A549 (cell line): ENCODE results near the gene METTL24. TPM values are rescaled to one million over a fixed set of nuclear protein-coding genes. Genes with fewer than 3 reads are reported as not detected.

Experiments used
- ATAC-seq, 2 experiments: fragments of 200-7000 bp in 1 of 2; fragments of >200 bp in 1 of 2; cut with Nextera tagmentation in 1 of 2; cut with Tn5 transposase in 1 of 2; 3 replicates each; pipeline versions ENCODE4 v1.8.0 to v1.9.1; 2018 to 2020; ENCODE audit warnings: mild to moderate bottlenecking in 1 of 2, moderate library complexity in 1 of 2
- CTCF ChIA-PET: fragments of 300-600 bp; sonication (Branson Sonifier 250); formaldehyde crosslinking; extraction: SDS; loops from one replicate; lab custom pipeline; 2021; ENCODE audit warnings: antibody characterized with exemption, inconsistent platforms; lab: Yijun Ruan, JAX
- POLR2A ChIA-PET: fragments of 350-600 bp; formaldehyde crosslinking; extraction: SDS; loops from one replicate; lab custom pipeline; 2021; ENCODE audit warnings: antibody characterized with exemption, inconsistent platforms; lab: Yijun Ruan, JAX
- DNase-seq, 2 experiments: peaks; one replicate each; pipeline versions ENCODE4 v3.0.0 to v3.0.0-alpha.2; 2011 to 2016; ENCODE audit warnings: low read depth in 1 of 2, low spot score in 1 of 2
- FAIRE-seq: peaks from 2 replicates; lab custom pipeline; 2011; peaks lifted over from hg19 to GRCh38; lab: Jason Lieb, UNC
- H3K27ac ChIP-seq, 2 experiments: fragments of >200 bp; sonication (Bioruptor Twin); formaldehyde crosslinking; 3 replicates each; pipeline ENCODE4 v1.5.1; 2016 to 2017
- H3K4me1 ChIP-seq: fragments of >200 bp; sonication (Bioruptor Twin); formaldehyde crosslinking; 3 replicates; pipeline ENCODE4 v1.6.1; 2016
- H3K4me2 ChIP-seq: fragments of >200 bp; sonication (Bioruptor Twin); formaldehyde crosslinking; 3 replicates; pipeline ENCODE4 v1.6.1; 2016
- H3K4me3 ChIP-seq: fragments of >200 bp; sonication (Bioruptor Twin); formaldehyde crosslinking; 3 replicates; pipeline ENCODE4 v1.5.1; 2016
- H3K9me3 ChIP-seq: fragments of >200 bp; sonication (Bioruptor Twin); formaldehyde crosslinking; 3 replicates; pipeline ENCODE4 v1.6.1; 2016
- ATOH8 ChIP-seq: fragments of 250-450 bp; sonication (Bioruptor Pico); IDR thresholded peaks from 2 replicates; pipeline ENCODE4 v1.5.0; 2020; ENCODE audit warnings: low read depth, mild to moderate bottlenecking, moderate library complexity
- CBX2 ChIP-seq: fragments of 200-600 bp; sonication (generic); IDR thresholded peaks from 2 replicates; pipeline ENCODE4 v1.6.1; 2016; ENCODE audit warnings: low read depth, mild to moderate bottlenecking, borderline replicate concordance
- CEBPB ChIP-seq, 2 experiments: fragments of >200 bp in 1 of 2; sonication (Bioruptor Twin) in 1 of 2; formaldehyde crosslinking in 1 of 2; IDR thresholded peaks; 2 replicates each; pipeline ENCODE4 v1.6.1; 2012 to 2016
- CHD2 ChIP-seq: fragments of 150-350 bp; IDR thresholded peaks from 2 replicates; pipeline ENCODE4 v1.6.1; 2014; ENCODE audit warnings: low read length; ENCODE audit not compliant: partially characterized antibody
- EP300 ChIP-seq, 2 experiments: fragments of >200 bp; sonication (Bioruptor Twin); formaldehyde crosslinking; IDR thresholded peaks; 2 replicates in 1 of 2; 3 replicates in 1 of 2; pipeline ENCODE4 v1.6.1; 2016 to 2017
- FOSB ChIP-seq: fragments of 250-450 bp; sonication (Bioruptor Pico); IDR thresholded peaks from 2 replicates; pipeline ENCODE4 v1.5.0; 2020; ENCODE audit warnings: mild to moderate bottlenecking, moderate library complexity
- HDAC2 ChIP-seq: fragments of 200-600 bp; sonication (generic); IDR thresholded peaks from 2 replicates; pipeline ENCODE4 v1.6.1; 2016
- HOXA7 ChIP-seq: fragments of 250-450 bp; sonication (Bioruptor Pico); IDR thresholded peaks from 2 replicates; pipeline ENCODE4 v1.5.0; 2020; ENCODE audit warnings: mild to moderate bottlenecking, moderate library complexity
- HOXB5 ChIP-seq: fragments of 250-450 bp; sonication (Bioruptor Pico); IDR thresholded peaks from 2 replicates; pipeline ENCODE4 v1.5.0; 2020; ENCODE audit warnings: mild to moderate bottlenecking, moderate library complexity
- JUN ChIP-seq, 2 experiments: fragments of >200 bp; sonication (Bioruptor Twin); formaldehyde crosslinking; IDR thresholded peaks; 2 replicates in 1 of 2; 3 replicates in 1 of 2; pipeline ENCODE4 v1.6.1; 2016 to 2017
- JUNB ChIP-seq: fragments of >200 bp; sonication (Bioruptor Twin); formaldehyde crosslinking; IDR thresholded peaks from 2 replicates; pipeline ENCODE4 v1.6.1; 2016
- KDM1A ChIP-seq: fragments of 200-600 bp; sonication (generic); IDR thresholded peaks from 2 replicates; pipeline ENCODE4 v1.6.1; 2016; ENCODE audit warnings: low read depth, mild to moderate bottlenecking
- KDM5A ChIP-seq: fragments of 200-600 bp; sonication (generic); IDR thresholded peaks from 2 replicates; pipeline ENCODE4 v1.6.1; 2016; ENCODE audit warnings: antibody characterized with exemption, mild to moderate bottlenecking
- MAX ChIP-seq: IDR thresholded peaks from 2 replicates; pipeline ENCODE4 v1.6.1; 2012
- MAZ ChIP-seq: fragments of 150-350 bp; IDR thresholded peaks from 2 replicates; pipeline ENCODE4 v1.6.1; 2014; ENCODE audit warnings: antibody characterized with exemption, low read depth, low read length, borderline replicate concordance
- NFE2L2 ChIP-seq: fragments of 150-350 bp; conservative IDR thresholded peaks from 2 replicates; pipeline ENCODE4 v1.6.1; 2014; ENCODE audit warnings: low read length
- NR3C1 ChIP-seq: fragments of >200 bp; sonication (Bioruptor Twin); formaldehyde crosslinking; IDR thresholded peaks from 3 replicates; pipeline ENCODE4 v1.6.1; 2017
- POLR2A ChIP-seq: IDR thresholded peaks from 2 replicates; pipeline ENCODE4 v1.6.1; 2012; ENCODE audit warnings: mild to moderate bottlenecking, low read length
- RARB ChIP-seq: fragments of 250-450 bp; sonication (Bioruptor Pico); IDR thresholded peaks from 2 replicates; pipeline ENCODE4 v1.8.0; 2021; ENCODE audit warnings: mild to moderate bottlenecking, moderate library complexity
- RNF2 ChIP-seq: fragments of 200-600 bp; sonication (generic); IDR thresholded peaks from 2 replicates; pipeline ENCODE4 v1.6.1; 2016; ENCODE audit warnings: low read depth, mild to moderate bottlenecking, antibody characterized with exemption, moderate library complexity, borderline replicate concordance
- SMC3 ChIP-seq: fragments of >200 bp; sonication (Bioruptor Twin); formaldehyde crosslinking; IDR thresholded peaks from 3 replicates; pipeline ENCODE4 v1.6.1; 2018; ENCODE audit warnings: inconsistent platforms
- ZC3H11A ChIP-seq: fragments of 450-650 bp; IDR thresholded peaks from 2 replicates; pipeline ENCODE4 v1.6.1; 2014; ENCODE audit warnings: antibody characterized with exemption, mild to moderate bottlenecking
- ZFP36 ChIP-seq: fragments of 450-650 bp; IDR thresholded peaks from 2 replicates; pipeline ENCODE4 v1.6.1; 2014; ENCODE audit warnings: borderline replicate concordance; ENCODE audit not compliant: partially characterized antibody
- ZNF302 ChIP-seq: fragments of 250-450 bp; sonication (Bioruptor Pico); IDR thresholded peaks from 2 replicates; pipeline ENCODE4 v1.9.0; 2021; ENCODE audit warnings: inconsistent platforms, mild to moderate bottlenecking, moderate library complexity
- ZSCAN20 ChIP-seq: fragments of 250-450 bp; sonication (Bioruptor Pico); IDR thresholded peaks from 2 replicates; pipeline ENCODE4 v1.8.0; 2022; ENCODE audit warnings: mild to moderate bottlenecking, moderate library complexity
- WGBS: methylation state at CpG from one replicate; pipeline ENCODE4 v1.1.6; 2017; ENCODE audit errors: missing lambda C conversion rate; 5-methylcytosine and 5-hydroxymethylcytosine counted together
- polyA plus RNA-seq, 4 experiments: library from polyadenylated mRNA; depleted of rRNA in 3 of 4; stranded (reverse); fragments of >200 nt; fragmentation: RNase III in 1 of 4; extraction: RNeasy Plus Mini Kit Qiagen cat#74134 plus additional on column Dnase treatment in 1 of 4; gene quantifications; 2 replicates in 3 of 4; 3 replicates in 1 of 4; pipeline ENCODE4 v1.2.3, GENCODE V29; 2011 to 2017
- TF ChIP-seq, protein P1 (sequence below): fragments of 200-600 bp; sonication (generic); IDR thresholded peaks from 2 replicates; pipeline ENCODE4 v1.6.1; 2016; ENCODE audit warnings: antibody characterized with exemption, mild to moderate bottlenecking, moderate library complexity
- TF ChIP-seq, protein P2 (sequence below): fragments of >200 bp; sonication (Bioruptor Twin); formaldehyde crosslinking; IDR thresholded peaks from 2 replicates; pipeline ENCODE4 v1.6.1; 2016

METTL24 gene
- polyA plus RNA-seq, 2 of the 4 experiments (the other 2 are of a cell fraction), result not detected

- CTCF ChIA-PET, result interaction anchor here (0.6 to 0.9 kb wide), 2 partner anchors 10 to 136 kb away, joined by 3 read pairs; no protein-coding TSS in a partner anchor
- H3K27ac ChIP-seq, result no peak overlapping the region
- DNase-seq (no peak), ATAC-seq (no peak), FAIRE-seq (no peak)
- TF ChIP-seq ATOH8 (CRISPR knock-in tag) (no peak), CHD2 (no peak), ZC3H11A (no peak), HOXA7 (CRISPR knock-in tag) (no peak), ZSCAN20 (CRISPR knock-in tag) (no peak), CBX2 (no peak), EP300 (IDR thresholded peaks at IDR 0.05) (no peak), HDAC2 (no peak), KDM5A (no peak), JUN (IDR thresholded peaks at IDR 0.05) (no peak), MAZ (no peak), JUNB (no peak), SMC3 (no peak), CEBPB (IDR thresholded peaks at IDR 0.05) (no peak), ZNF302 (CRISPR knock-in tag) (no peak)
- TF ChIP-seq, protein P1, sequence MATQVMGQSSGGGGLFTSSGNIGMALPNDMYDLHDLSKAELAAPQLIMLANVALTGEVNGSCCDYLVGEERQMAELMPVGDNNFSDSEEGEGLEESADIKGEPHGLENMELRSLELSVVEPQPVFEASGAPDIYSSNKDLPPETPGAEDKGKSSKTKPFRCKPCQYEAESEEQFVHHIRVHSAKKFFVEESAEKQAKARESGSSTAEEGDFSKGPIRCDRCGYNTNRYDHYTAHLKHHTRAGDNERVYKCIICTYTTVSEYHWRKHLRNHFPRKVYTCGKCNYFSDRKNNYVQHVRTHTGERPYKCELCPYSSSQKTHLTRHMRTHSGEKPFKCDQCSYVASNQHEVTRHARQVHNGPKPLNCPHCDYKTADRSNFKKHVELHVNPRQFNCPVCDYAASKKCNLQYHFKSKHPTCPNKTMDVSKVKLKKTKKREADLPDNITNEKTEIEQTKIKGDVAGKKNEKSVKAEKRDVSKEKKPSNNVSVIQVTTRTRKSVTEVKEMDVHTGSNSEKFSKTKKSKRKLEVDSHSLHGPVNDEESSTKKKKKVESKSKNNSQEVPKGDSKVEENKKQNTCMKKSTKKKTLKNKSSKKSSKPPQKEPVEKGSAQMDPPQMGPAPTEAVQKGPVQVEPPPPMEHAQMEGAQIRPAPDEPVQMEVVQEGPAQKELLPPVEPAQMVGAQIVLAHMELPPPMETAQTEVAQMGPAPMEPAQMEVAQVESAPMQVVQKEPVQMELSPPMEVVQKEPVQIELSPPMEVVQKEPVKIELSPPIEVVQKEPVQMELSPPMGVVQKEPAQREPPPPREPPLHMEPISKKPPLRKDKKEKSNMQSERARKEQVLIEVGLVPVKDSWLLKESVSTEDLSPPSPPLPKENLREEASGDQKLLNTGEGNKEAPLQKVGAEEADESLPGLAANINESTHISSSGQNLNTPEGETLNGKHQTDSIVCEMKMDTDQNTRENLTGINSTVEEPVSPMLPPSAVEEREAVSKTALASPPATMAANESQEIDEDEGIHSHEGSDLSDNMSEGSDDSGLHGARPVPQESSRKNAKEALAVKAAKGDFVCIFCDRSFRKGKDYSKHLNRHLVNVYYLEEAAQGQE, result no peak
- TF ChIP-seq, protein P2, sequence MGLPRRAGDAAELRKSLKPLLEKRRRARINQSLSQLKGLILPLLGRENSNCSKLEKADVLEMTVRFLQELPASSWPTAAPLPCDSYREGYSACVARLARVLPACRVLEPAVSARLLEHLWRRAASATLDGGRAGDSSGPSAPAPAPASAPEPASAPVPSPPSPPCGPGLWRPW, result no peak
- no peak overlapping the region for H3K4me3 ChIP-seq
- POLR2A ChIA-PET, result no interaction called here
- H3K4me2 ChIP-seq, result no peak overlapping the region
- H3K9me3 ChIP-seq, result no peaks in the 10 kb centered on the region
- no peaks in the 10 kb centered on the region for H3K4me1 ChIP-seq
Observed at GRCh38 chr6:110266996-110267395, 91.2 kb downstream of the METTL24 start.

GRCh38 chr6:110265273-110265672 is 92.9 kb downstream of the METTL24 start:
- Histone ChIP-seq H3K4me3 (no peak overlapping the region), H3K4me2 (no peak overlapping the region), H3K9me3 (no peaks in the 10 kb centered on the region), H3K4me1 (no peaks in the 10 kb centered on the region), H3K27ac (no peak overlapping the region)
- DNase-seq, result no peak
- TF ChIP-seq KDM1A, result no peak
- no peak for TF ChIP-seq RARB (CRISPR knock-in tag)
- no peak for TF ChIP-seq NFE2L2
- no peak for TF ChIP-seq HOXA7 (CRISPR knock-in tag)
- TF ChIP-seq NR3C1, result no peak
- TF ChIP-seq ZFP36, result no peak
- no peak for TF ChIP-seq HOXB5
- no peak for TF ChIP-seq MAX
- TF ChIP-seq FOSB (CRISPR knock-in tag), result no peak
- no peak for TF ChIP-seq EP300 (IDR thresholded peaks at IDR 0.05)
- no peak for TF ChIP-seq POLR2A
- no peak for TF ChIP-seq CBX2
- TF ChIP-seq SMC3, result no peak
- no peak for TF ChIP-seq MAZ
- TF ChIP-seq RNF2, result no peak
- TF ChIP-seq, protein P1, result no peak
- CTCF ChIA-PET, result no interaction called here
- ATAC-seq, result no peak
- WGBS, result 26% methylated on average over 3 of the region's 3 CpGs
- POLR2A ChIA-PET, result no interaction called here
- no peak for FAIRE-seq
